ENCODE data around the gene PON3. TPM values are rescaled to one million over a fixed set of nuclear protein-coding genes. Genes with fewer than 3 reads are reported as not detected.

The PON3 gene
- total and polyA plus RNA-seq, 2 of the 8 experiments (the other 6 are each of a cell fraction or from before 2014, with no cell fraction given) = not detected

DNA sequence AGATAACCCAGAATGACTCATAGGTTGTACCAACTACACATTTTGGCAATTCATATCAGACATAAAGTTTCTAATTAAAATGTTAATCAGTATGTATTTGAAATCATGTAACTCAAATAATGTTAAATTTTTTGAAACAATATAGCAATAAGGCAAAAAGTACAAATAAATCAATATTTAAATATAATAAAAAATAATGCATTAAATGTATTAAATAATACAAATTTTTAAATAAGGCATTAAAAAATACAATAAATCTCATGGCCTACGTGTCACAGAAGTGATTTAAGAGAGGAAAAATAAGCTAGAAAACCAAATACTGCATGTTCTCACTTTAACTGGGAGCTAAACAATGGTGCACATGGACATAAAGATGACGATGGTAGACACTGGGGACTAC is 29.5 kb upstream of the PON3 start:
- Histone ChIP-seq H2AFZ (ENCODE audit: low read length) (no peak overlapping the region), H2BK12ac (ENCODE audit: low read depth, low read length) (no peak overlapping the region), H2BK120ac (replicated peaks; ENCODE audit: low read depth, low read length) (no peak overlapping the region), H3K4ac (replicated peaks; ENCODE audit: insufficient read length, low read depth, low read length) (no peak overlapping the region), H3K9me3 (ENCODE audit: insufficient read depth in 2 of 2, low read depth in 1 of 2, low read length in 1 of 2) (peaks cover 0 to 5% of the 10 kb centered on the region in 2 experiments; a peak in 1 of 4 replicates), H3K56ac (replicated peaks; ENCODE audit: insufficient read length, low read depth, low read length) (no peak overlapping the region), H4K8ac (ENCODE audit: extremely low read depth, insufficient read depth, low read length) (no peak overlapping the region), H3K4me1 (replicated peaks in 1 of 4; ENCODE audit: control insufficient read depth in 3 of 4, insufficient read depth in 4 of 4, low read length in 3 of 4) (peaks cover 0 to 12% (median 6%) of the 10 kb centered on the region in 4 experiments; a peak in 4 of 7 replicates), H3K4me2 (ENCODE audit: insufficient read depth in 1 of 2, low read depth in 2 of 2, low read length in 2 of 2) (no peak overlapping the region), H3K14ac (ENCODE audit: insufficient read length) (no peak overlapping the region), H3K27me3 (replicated peaks in 1 of 4; ENCODE audit: control insufficient read depth in 3 of 4, extremely low read depth in 1 of 4, insufficient read depth in 3 of 4, low read length in 3 of 4) (no peaks in the 10 kb centered on the region), H3K79me2 (ENCODE audit: control insufficient read depth in 1 of 2, insufficient read depth in 2 of 2, low read length in 2 of 2) (peaks cover 0 to 6% of the 10 kb centered on the region in 2 experiments; a peak in 1 of 4 replicates), H3K79me1 (ENCODE audit: low read depth, low read length) (no peaks in the 10 kb centered on the region; the same call in 1 of the 2 replicates), H2BK15ac (ENCODE audit: low read length) (no peak overlapping the region), H3K4me3 (ENCODE audit: extremely low read depth in 1 of 4, insufficient read depth in 2 of 4, low read depth in 3 of 4, low read length in 4 of 4) (no peak overlapping the region), H2BK5ac (ENCODE audit: low read depth, low read length) (no peak overlapping the region), H3K18ac (ENCODE audit: extremely low read depth, low read length) (no peak overlapping the region), H4K91ac (replicated peaks; ENCODE audit: insufficient read length, low read length) (no peak overlapping the region), H3K23ac (ENCODE audit: insufficient read length) (no peak overlapping the region), H2BK20ac (ENCODE audit: low read length) (no peak overlapping the region), H4K20me1 (replicated peaks in 1 of 2; ENCODE audit: control insufficient read depth in 1 of 2, insufficient read depth in 2 of 2, low read length in 2 of 2) (peaks cover 0 to 3% of the 10 kb centered on the region in 2 experiments), H4K5ac (ENCODE audit: insufficient read length, low read depth, low read length) (no peak overlapping the region), H2AK5ac (ENCODE audit: low read depth, low read length) (no peak overlapping the region), H3K36me3 (ENCODE audit: control insufficient read depth in 2 of 4, insufficient read depth in 4 of 4, low read length in 3 of 4) (peaks cover 0 to 4% (median 0%) of the 10 kb centered on the region in 4 experiments; a peak in 1 of 8 replicates), H3K23me2 (ENCODE audit: low read depth, low read length) (no peaks in the 10 kb centered on the region), H3K9ac (replicated peaks in 1 of 4; ENCODE audit: extremely low read depth in 1 of 4, low read depth in 3 of 4, low read length in 3 of 4) (no peak overlapping the region), H3K27ac (ENCODE audit: low read depth, low read length) (no peak overlapping the region)
- FAIRE-seq = no peak
- no peak for DNase-seq (ENCODE audit: low read depth in 1 of 2, low spot score in 2 of 2)
- 89% methylated on average over 2 of the region's 2 CpGs; no CpG with 5 or more reads in 1 of the 2 experiments for WGBS, 2 experiments (ENCODE audit: extremely low coverage in 1 of 2, insufficient coverage in 1 of 2, insufficient read length in 1 of 2, insufficient replicate concordance in 2 of 2, low coverage in 1 of 2, low lambda C conversion rate in 2 of 2, missing lambda C conversion rate in 1 of 2)
- ChIA-PET POLR2A (ENCODE audit: partially characterized antibody) (interaction anchor here (1.5 kb wide), 1 partner anchor 9 kb away, joined by 6 read pairs; the partner anchor contains the start of gene PON2), CTCF (ENCODE audit: partially characterized antibody) (interaction anchor here (0.6 kb wide), 1 partner anchor 30 kb away, joined by 3 read pairs; no protein-coding TSS in a partner anchor)
- no peak for TF ChIP-seq ZNF274 (IDR thresholded peaks at IDR 0.05; ENCODE audit: borderline replicate concordance, extremely low read depth, low read length)
- no peak for TF ChIP-seq NRF1 (IDR thresholded peaks at IDR 0.05; ENCODE audit: low read depth, low read length)
- no peak for TF ChIP-seq EP300 (IDR thresholded peaks at IDR 0.05; ENCODE audit: borderline replicate concordance in 1 of 2, low read depth in 2 of 2, low read length in 2 of 2)
- TF ChIP-seq, protein P1, sequence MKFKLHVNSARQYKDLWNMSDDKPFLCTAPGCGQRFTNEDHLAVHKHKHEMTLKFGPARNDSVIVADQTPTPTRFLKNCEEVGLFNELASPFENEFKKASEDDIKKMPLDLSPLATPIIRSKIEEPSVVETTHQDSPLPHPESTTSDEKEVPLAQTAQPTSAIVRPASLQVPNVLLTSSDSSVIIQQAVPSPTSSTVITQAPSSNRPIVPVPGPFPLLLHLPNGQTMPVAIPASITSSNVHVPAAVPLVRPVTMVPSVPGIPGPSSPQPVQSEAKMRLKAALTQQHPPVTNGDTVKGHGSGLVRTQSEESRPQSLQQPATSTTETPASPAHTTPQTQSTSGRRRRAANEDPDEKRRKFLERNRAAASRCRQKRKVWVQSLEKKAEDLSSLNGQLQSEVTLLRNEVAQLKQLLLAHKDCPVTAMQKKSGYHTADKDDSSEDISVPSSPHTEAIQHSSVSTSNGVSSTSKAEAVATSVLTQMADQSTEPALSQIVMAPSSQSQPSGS (IDR thresholded peaks at IDR 0.05; ENCODE audit: low read length) = no peak
- no peak for TF ChIP-seq ASH2L (IDR thresholded peaks at IDR 0.05; ENCODE audit: low read length)
- TF ChIP-seq RBBP5 (IDR thresholded peaks at IDR 0.05; ENCODE audit: borderline replicate concordance, low read depth, low read length) = no peak
- TF ChIP-seq CHD2 (IDR thresholded peaks at IDR 0.05; ENCODE audit: low read length) = no peak
- no peak for TF ChIP-seq POLR2A (IDR thresholded peaks at IDR 0.05; ENCODE audit: control extremely low read depth in 1 of 2, low read depth in 2 of 2, low read length in 2 of 2)
- TF ChIP-seq SIRT6 (IDR thresholded peaks at IDR 0.05; ENCODE audit: low read length) = no peak
- TF ChIP-seq BCL11A (IDR thresholded peaks at IDR 0.05; ENCODE audit: low read depth in 2 of 2, low read length in 2 of 2) = no peak
- TF ChIP-seq BRCA1 (IDR thresholded peaks at IDR 0.05; ENCODE audit: low read depth, low read length) = no peak
- TF ChIP-seq FOSL1 (IDR thresholded peaks at IDR 0.05; ENCODE audit: insufficient read depth, low read depth, low read length) = no peak
- no peak for TF ChIP-seq CEBPB (IDR thresholded peaks at IDR 0.05; ENCODE audit: low read depth, low read length)
